Mesenteric fat pad (tissue), 1 donor: ENCODE data around the gene USP4. TPM values are rescaled to one million over a fixed set of nuclear protein-coding genes. Genes with fewer than 3 reads are reported as not detected.

Source experiments
- DNase-seq: peaks from one replicate; pipeline ENCODE4 v3.0.0-alpha.2; 2020; ENCODE audit warnings: low spot score
- total RNA-seq: library from RNA; stranded (reverse); fragmentation: NEBNext Ultra II Directional; extraction: Animal tissue kit (Norgen Biotek cat#: 25700); gene quantifications from one replicate; pipeline ENCODE4 v1.2.1, GENCODE V29; 2021
- donor health status: DM: yes; HTN: yes; CAD: no.

The USP4 gene
- total RNA-seq, 1 donor from 2014 or later, result 65.5 TPM

- no peak for DNase-seq
Measured at GRCh38 chr3:49300595-49300994, 39.3 kb downstream of the USP4 start.

- DNase-seq, result no peak
Measured at GRCh38 chr3:49298511-49298910, 41.3 kb downstream of the USP4 start.

DNA sequence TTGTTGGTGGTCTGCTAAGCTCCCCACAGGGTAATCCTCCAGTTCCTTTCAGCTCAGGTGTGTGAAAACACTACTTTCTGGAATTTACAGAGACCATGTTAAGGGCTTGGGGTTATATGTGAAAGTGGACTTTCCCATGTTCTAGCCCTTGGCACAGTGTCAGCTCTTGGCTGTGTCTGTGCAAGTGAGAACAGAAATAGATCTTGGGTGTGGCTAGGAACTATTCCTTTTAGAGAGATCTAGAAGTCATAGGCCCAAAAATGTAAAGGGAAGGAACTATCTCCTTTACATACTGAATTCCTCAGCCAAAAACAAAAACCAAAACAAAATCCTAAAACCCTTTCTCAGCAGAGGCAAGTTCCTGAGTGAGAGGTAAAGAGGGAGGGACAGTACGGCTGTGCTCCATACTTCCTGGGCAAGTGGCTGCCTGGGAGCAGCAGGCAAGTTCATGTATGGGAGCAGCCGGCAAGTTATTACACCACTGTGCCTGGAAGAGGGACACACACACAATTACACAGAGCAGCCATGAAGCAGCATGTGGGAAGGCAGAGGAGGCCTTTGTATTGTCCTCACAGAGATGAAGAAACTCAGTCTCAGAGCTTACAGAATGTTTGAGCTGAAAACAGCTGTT is 43.0 kb downstream of the USP4 start:
- DNase-seq, result no peak

GRCh38 chr3:49295489-49296058 is 44.3 kb downstream of the USP4 start:
- DNase-seq, result no peak

GRCh38 chr3:49294343-49294742 is 45.5 kb downstream of the USP4 start:
- DNase-seq, result no peak

DNA sequence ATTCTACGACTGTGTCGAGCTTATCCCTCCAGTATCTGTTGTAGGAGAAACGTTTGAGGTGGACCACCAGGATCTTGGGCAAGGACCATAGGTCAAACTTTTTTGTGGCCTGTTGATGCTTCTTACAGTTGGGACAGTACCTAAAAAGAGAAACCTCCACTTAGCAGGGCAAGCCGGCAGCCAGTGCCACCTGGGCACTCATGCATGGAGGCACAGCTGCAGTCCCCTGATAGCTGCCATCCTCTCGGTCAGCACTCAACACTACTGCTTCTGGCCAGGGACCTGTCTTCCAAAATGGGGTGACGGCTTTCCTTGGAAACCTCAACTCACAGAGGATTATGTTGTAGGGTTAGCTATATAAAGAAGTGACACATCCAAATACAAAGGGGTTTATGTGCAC is 55.9 kb downstream of the USP4 start:
- DNase-seq, result no peak

DNA sequence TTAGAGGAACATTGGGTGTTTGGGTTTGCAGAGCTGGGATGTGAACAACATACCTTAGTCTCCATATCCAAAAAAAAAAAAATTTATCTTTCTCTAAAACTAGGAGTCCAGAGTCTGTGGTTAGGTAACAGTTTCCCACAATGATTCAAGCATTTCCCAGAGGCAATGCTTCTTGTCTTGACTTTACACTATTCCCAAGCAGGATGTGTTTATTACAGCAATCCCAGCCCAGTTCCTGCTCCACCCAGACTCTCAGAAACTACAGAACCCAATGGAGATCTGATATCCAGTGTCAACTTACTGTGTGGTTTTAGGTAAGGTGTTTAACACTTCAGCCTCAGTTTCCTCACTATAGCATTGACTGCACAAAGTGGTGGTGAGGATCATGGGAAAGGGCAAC is 60.5 kb downstream of the USP4 start:
- DNase-seq, result no peak

DNA sequence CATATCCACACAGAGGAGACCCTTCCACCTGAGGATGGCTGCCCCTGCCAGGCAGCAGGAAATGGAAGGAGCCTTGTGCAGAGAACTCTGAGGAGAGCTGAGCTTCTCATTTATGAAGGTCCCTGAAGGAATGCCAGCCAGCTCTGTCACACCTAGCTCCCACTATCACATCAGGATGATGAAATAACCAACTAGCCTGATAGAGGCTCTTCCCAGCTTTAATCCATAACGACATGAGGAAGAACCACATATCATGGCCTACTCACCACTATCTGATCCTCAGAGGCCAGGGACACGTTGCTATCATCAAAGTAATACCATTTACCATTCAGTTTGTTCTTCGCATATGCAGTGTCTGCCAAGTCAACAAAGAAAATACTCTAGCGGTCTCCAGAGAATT is 61.3 kb downstream of the USP4 start:
- no peak for DNase-seq

DNA sequence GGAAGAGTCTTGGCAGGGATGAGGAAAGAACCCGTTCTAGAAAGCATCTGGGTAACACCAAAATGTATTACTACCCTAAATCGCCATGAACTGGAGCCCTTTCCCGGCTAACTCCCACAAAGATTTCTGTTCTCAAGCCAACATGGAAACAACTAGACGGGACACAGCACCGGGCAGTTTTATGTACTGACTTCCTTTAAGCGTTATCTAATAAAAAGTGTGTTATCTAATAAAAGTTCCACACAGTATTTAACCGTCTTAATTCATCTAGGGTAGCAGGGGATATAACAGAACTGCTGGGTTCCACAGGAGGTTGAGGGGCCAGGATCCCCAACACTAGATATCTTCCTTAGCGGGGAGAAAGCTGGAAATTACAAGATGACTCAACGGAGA is 62.5 kb downstream of the USP4 start:
- DNase-seq, result no peak

DNA sequence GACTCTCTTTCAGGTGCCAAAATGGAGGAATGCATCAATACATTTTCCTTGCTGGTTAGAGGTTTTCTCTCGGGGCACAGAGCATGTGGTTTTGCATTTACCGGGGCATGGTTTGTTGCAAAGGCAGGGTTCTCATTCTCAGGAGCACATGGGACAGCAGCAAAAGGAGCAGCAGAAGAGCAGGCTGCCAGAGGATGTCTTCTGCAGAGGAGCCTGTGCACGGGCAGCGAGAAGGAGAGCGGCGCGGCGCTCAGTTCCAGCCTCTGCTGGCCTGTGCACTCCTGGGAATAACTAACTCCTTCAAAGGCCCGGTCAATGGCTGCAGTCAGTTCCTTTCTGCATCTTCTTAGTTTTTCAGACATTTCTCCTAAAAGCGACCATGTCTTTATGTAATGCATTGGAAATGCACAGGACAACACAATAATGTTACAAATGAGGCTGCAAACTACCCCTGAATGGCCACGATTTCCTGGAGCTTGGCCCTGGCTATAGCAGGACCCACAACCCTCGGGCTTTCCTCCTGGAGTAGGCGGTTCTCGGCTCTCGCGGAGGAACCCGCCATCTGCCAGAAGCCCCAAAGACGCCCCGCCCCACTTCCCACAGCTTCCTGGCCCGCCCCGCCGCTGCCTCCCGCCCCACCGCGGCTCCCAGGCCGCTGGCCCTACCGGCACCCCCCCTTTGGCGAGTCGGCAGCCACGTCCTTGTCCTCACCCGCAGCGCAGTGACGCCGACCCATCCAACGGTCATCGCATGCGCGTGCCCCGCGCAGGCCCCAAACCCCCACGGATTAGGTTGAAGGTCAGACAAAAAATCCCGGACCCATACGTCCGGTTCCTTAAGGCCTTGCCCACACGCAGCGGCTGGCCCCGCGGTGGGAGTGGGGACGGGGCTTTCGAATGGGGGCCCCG is 63.1 kb downstream of the USP4 start, which contains the start of gene C3orf62:
Gene C3orf62 (minus strand): TSS at position 758 of the 908 bp plus-strand sequence. CDS start 360 bp downstream, at position 398.
- peak; percentile 96 for DNase-seq

DNA sequence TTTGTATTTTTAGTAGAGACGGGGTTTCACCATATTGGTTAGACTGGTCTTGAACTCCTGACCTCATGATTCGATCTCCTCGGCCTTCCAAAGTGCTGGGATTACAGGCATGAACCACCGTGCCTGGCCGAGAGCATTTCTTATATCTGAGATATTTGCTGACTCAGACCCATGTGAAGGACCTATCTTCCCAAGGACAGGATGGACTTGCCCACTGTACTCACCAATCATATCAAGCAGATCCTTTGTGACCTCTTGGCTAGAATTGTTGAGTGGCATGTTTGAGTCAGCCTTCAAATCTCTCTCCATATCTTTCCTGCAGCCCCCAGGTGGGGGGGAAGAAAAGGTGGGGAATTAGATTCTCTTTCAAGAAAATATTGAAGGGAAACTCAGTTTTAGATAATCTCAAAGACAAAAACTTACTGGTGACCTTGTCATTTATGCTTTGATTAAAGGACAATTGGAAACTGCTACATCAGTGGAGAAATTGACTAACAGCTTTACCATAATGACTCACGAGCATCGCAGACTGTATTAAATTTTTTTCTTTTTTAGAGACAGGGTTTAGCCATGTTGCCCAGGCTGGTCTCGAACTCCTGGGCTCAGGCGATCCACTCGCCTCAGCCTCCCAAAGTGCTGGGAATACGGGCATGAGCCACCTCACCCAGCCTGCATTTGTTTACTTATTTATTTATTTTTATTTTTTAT is 65.9 kb downstream of the USP4 start:
- DNase-seq, result no peak

DNA sequence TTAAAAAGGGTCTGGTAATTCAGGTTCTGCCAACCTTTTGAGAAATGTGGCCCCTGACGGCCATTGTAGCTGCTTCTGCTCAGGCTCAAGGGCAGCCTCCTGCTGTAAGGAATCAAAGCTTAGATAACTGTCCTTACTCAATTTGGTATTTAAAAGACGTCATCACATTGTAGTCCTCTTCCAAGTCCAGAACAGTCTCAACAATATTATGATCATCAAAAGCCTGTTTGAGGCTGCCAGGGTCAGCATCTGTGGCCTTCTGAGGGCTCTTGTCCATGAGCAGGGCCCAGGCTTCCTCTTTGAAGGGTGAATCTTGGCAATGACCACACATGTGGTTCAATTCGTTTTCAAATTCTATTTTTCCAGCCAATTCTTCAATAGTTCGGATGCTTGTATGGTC is 68.8 kb downstream of the USP4 start:
- no peak for DNase-seq

- DNase-seq, result no peak
Measured at GRCh38 chr3:49270156-49270500, 69.7 kb downstream of the USP4 start.

DNA sequence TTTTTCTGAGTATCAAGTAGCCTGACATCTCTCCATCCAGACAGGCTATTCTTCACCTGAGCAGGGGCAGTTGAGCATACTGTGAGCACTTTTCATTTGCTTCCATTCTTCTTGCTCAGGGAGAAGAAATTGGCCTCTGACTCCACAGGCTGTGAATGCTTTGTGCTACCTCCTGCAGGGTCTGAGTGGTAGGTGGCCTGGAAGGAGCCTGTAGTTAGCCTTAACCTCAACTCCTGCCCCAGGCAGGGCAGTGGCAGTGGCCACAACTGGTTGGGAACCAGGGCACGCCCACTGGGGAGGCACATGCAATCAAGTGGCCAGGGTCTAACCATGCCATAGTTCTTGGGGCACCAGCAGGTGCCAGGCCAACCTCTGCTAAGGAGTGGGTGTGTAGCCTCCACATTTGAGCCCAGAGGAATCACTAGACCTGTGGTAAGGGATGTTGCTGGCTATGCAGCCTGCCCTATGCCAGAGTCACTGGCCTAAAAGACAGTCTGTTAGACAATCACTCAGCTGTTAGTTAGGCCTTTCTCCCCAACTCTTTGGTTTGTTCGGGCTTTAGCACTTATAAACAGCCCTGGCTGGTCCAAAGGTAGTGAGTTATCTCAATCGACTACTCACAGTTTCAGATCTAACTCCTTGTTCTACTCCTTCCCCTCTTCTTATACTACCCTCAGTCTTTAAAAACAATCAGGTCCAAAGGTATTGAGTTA is 70.3 kb downstream of the USP4 start:
- no peak for DNase-seq

DNA sequence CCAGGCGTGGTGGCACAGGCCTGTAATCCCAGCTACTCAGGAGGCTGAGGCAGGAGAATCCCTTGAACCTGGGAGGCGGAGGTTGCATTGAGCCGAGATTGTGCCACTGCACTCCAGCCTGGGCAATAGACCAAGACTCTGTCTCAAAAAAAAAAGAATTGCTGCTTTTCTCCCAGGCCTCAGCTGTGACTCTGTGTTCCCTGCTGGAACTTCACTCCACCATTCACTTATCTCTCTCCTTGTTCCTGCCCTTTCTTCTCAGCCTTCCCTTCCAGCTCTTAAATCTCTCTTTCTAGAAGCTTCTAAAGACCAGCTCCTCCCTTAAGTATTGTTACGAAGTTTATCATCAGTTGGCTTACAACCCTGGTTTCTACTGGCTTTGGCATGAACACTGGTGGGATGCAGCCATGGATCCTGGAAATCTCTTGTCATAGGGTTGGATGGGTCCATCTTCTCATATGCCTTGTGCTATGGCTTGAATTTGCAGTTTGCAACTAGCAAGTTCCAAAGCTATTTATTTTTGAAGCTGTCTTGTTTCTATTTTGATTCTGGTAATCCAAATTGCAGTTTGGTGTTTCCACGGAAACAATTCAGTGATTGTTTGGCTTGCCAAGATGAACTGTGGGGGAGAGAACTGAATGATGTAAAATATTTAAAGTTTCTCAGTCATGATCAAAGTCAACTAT is 73.3 kb downstream of the USP4 start:
- DNase-seq, result no peak

DNA sequence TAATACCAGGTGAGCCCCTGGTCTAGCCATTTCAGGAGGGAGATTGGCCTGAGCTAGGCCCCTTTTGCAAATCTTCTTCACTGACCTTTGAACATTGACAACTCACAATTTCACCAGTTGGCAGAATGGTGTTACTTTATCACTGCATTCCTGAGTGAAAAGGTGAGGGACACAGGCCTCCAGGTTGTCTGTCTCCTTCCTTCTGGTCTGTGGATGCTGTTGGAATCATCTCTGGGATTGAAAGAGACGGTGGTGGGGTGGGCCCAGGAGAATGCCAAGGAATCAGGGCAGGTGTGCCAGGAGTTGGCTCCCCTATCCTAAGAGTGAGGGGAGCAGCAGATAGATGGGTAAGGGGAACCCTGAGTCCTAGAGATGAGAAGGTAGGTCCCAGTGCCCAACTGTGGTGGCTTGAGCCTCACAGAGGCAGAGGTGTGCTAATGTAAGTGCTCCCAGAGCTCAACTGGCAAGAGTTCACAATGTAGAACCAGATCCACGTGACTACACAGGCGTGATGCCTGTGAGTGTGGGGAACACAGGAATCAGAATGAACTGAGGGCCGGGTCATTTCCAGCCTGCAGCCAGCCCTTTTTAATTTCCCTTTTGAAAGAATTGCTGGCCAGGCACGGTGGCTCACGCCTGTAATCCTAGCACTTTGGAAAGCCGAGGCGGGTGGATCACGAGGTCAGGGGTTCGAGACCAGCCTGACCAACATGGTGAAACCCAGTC is 74.0 kb downstream of the USP4 start:
- DNase-seq, result no peak

DNA sequence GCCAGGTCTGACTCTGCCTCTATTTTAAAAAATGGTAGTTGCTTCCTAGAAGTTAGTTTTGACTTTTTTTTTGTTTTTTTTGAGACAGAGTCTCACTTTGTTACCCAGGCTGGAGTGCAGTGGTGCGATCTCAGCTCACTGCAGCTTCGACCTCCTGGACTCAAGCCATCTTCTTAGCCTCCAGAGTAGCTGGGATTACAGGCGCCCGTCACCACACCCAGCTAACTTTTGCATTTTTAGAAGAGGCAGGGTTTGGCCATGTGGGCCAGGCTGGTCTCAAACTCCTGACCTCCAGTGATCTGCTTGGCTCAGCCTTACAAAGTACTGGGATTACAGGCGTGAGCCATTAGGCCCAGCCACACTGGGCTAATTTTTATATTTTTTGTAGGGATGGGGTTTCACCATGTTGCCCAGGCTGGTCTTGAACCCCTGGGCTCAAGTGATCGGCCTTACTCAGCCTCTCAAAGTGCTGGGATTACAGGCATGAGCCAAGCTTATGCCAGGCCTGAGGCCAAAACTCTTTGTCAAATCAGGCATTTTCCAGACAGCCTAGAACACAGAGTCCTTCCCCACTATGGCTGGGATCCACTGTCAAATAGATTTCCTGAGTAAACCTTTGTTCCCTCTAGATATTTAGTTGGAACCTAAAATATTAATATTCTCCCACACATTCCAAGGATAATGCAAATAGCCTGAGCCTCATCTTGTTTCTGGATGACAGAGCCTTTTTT is 76.5 kb downstream of the USP4 start:
- no peak for DNase-seq

DNA sequence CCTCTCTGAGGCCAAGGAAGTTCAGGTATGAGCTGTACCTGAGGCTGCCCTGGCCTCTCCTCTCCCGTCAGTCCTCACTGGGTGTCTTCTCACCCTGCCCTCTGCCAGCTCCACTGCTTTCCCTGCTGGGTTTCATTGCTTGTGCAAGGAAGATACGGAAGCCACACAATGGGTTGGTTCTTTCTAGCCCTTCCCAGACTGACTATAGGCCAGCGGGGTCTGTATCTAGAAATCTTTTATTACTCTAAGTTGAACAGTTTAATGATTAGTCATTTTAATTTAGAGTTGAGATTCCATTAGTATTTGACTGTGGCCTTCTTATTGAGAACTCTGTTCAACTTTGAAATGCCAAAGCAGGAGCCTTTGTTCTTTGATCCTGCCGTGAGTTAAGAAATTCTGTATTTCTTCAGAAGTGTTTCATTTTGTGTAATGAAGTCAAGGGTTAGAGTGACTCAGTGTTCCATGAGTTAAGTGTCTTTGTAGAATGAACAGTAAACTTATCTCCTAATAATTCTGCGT is 79.0 kb downstream of the USP4 start:
- DNase-seq, result no peak

DNA sequence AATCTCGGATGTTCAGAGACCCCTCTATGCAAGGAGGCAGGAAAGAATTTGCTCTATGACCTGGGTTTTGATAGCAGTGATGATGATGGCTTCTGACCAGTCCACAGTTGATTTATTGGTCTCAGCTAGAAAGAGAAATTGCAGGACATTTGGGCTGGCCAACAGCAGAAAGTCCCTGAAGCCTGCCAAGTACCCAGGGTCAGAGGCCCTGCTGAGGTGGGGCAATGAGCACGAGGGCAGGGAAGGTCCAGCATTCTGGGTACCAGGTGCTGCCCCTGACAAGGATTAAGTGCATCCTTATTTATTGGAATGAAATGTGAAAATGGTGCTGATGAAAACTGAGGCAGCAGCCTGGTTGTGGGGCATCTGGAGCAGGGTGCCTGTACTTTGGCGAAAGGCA is 82.7 kb downstream of the USP4 start:
- no peak for DNase-seq
